Sigmoid colon (tissue), 7 donors: Measurements from ENCODE around the gene ADGRF4. TPM values are rescaled to one million over a fixed set of nuclear protein-coding genes. Genes with fewer than 3 reads are reported as not detected.

ENCODE experiments used
- DNase-seq: peaks from one replicate; pipeline ENCODE4 v3.0.0-alpha.2; 2019
- H3K27ac ChIP-seq, 4 donors: fragments of 200-600 bp; sonication (generic); one replicate each; pipeline ENCODE4 v1.5.1; 2016 to 2019; ENCODE audit warnings: mild to moderate bottlenecking in 1 of 4
- H3K27me3 ChIP-seq, 3 donors: fragments of 200-600 bp; sonication (generic); one replicate each; pipeline ENCODE4 v1.5.1; 2019; ENCODE audit warnings: mild to moderate bottlenecking in 1 of 3
- H3K36me3 ChIP-seq, 4 donors: fragments of 200-600 bp; sonication (generic); one replicate each; pipeline ENCODE4 v1.5.1; 2016 to 2019
- H3K4me1 ChIP-seq, 4 donors: fragments of 200-600 bp; sonication (generic); one replicate each; pipeline ENCODE4 v1.5.1; 2017 to 2019
- H3K4me3 ChIP-seq, 4 donors: fragments of 200-600 bp; sonication (generic); one replicate each; pipeline ENCODE4 v1.5.1; 2017 to 2019; ENCODE audit warnings: mild to moderate bottlenecking in 2 of 4, moderate library complexity in 1 of 4
- H3K9me3 ChIP-seq, 4 donors: fragments of 200-600 bp in 3 of 4; sonication (generic) in 3 of 4; one replicate each; pipeline versions ENCODE4 v1.5.1 to v1.6.1; 2013 to 2019
- CTCF ChIP-seq, 4 experiments: fragments of 450-650 bp in 3 of 4; fragments of 200-600 bp in 1 of 4; IDR thresholded peaks; one replicate each; pipeline ENCODE4 v1.5.1; 2016 to 2019; ENCODE audit warnings: antibody characterized with exemption in 4 of 4, mild to moderate bottlenecking in 3 of 4, moderate library complexity in 2 of 4
- EP300 ChIP-seq, 4 donors: sonication (generic); formaldehyde crosslinking; IDR thresholded peaks; one replicate each; pipeline ENCODE4 v1.6.1; 2017; ENCODE audit warnings: antibody characterized with exemption in 4 of 4
- POLR2A ChIP-seq, 2 donors: fragments of 450-650 bp; IDR thresholded peaks; one replicate each; pipeline ENCODE4 v1.6.1; 2016; ENCODE audit warnings: antibody characterized with exemption in 2 of 2, mild to moderate bottlenecking in 2 of 2, moderate library complexity in 2 of 2
- POLR2AphosphoS5 ChIP-seq, 4 donors: sonication (generic); formaldehyde crosslinking; IDR thresholded peaks; one replicate each; pipeline ENCODE4 v1.6.1; 2017; ENCODE audit warnings: antibody characterized with exemption in 4 of 4
- WGBS, 2 donors: extraction: QIAGEN DNeasy Blood & Tissue Kit; methylation state at CpG; one replicate each; pipeline ENCODE4 v1.1.7; 2013; 5-methylcytosine and 5-hydroxymethylcytosine counted together
- intact Hi-C: fragments of 100-400 bp; cut with DNase I; formaldehyde crosslinking; loops from one replicate; pipeline ENCODE4 v1.15.1; 2023
- polyA plus RNA-seq, 3 donors: library from polyadenylated mRNA; stranded (reverse); fragments of 200-250 nt; gene quantifications; one replicate each; pipeline ENCODE4 v1.2.3, GENCODE V29; 2013
- total RNA-seq, 4 donors: library from RNA; depleted of rRNA; stranded (reverse); fragments of >200 nt; gene quantifications; one replicate each; pipeline ENCODE4 v1.1.0, GENCODE V29; 2016
- donor health status: healthy with polysubstance abuse.
- donor health status: Bipolar disorder and iron deficiency.
- donor health status: healthy.

The ADGRF4 gene
- total and polyA plus RNA-seq, 7 donors = 0.28 to 1.5 (median 0.83) TPM; not detected in 3

GRCh38 chr6:47716207-47716606, 17.8 kb downstream of the ADGRF4 start:
- no peaks in the 10 kb centered on the region for H3K27me3 ChIP-seq
- TF ChIP-seq EP300 (IDR thresholded peaks at IDR 0.05) = no peak
- no peak for TF ChIP-seq CTCF (IDR thresholded peaks at IDR 0.05)
- TF ChIP-seq POLR2AphosphoS5 (IDR thresholded peaks at IDR 0.05) = no peak
- no peak for TF ChIP-seq POLR2A (IDR thresholded peaks at IDR 0.05)
- no peaks in the 10 kb centered on the region for H3K4me1 ChIP-seq
- intact Hi-C loops = no loop called here
- H3K27ac ChIP-seq = no peak overlapping the region
- H3K36me3 ChIP-seq = no peaks in the 10 kb centered on the region
- 67 to 79% methylated on average over 2 of the region's 2 CpGs for WGBS, 2 donors
- H3K4me3 ChIP-seq = no peak overlapping the region
- H3K9me3 ChIP-seq = no peaks in the 10 kb centered on the region
- no peak for DNase-seq

- intact Hi-C loops = no loop called here
- Histone ChIP-seq H3K4me3 (no peak overlapping the region), H3K36me3 (no peaks in the 10 kb centered on the region), H3K9me3 (no peaks in the 10 kb centered on the region), H3K27me3 (no peaks in the 10 kb centered on the region), H3K4me1 (no peaks in the 10 kb centered on the region), H3K27ac (no peak overlapping the region)
- no peak for DNase-seq
- no peak for TF ChIP-seq EP300 (IDR thresholded peaks at IDR 0.05)
- no peak for TF ChIP-seq POLR2A (IDR thresholded peaks at IDR 0.05)
- no peak for TF ChIP-seq POLR2AphosphoS5 (IDR thresholded peaks at IDR 0.05)
- TF ChIP-seq CTCF (IDR thresholded peaks at IDR 0.05) = no peak
- 2% methylated on average over 1 of the region's 1 CpG for WGBS, 2 donors
These were observed 20.2 kb downstream of the ADGRF4 start for GRCh38 chr6:47718571-47718970.

- WGBS, 2 donors = 84 to 95% methylated on average over 4 of the region's 4 CpGs
- Histone ChIP-seq H3K36me3 (no peaks in the 10 kb centered on the region), H3K27me3 (no peaks in the 10 kb centered on the region), H3K9me3 (no peaks in the 10 kb centered on the region), H3K27ac (no peak overlapping the region), H3K4me1 (no peaks in the 10 kb centered on the region), H3K4me3 (no peak overlapping the region)
- TF ChIP-seq POLR2A (IDR thresholded peaks at IDR 0.05) (no peak), POLR2AphosphoS5 (IDR thresholded peaks at IDR 0.05) (no peak), EP300 (IDR thresholded peaks at IDR 0.05) (no peak), CTCF (IDR thresholded peaks at IDR 0.05) (no peak)
- DNase-seq = no peak
- intact Hi-C loops = no loop called here
These were observed 22.8 kb downstream of the ADGRF4 start for GRCh38 chr6:47721189-47721588.

GRCh38 chr6:47722194-47722593, 23.8 kb downstream of the ADGRF4 start:
- no peak for DNase-seq
- Histone ChIP-seq H3K4me1 (no peaks in the 10 kb centered on the region), H3K27ac (no peak overlapping the region), H3K36me3 (no peaks in the 10 kb centered on the region), H3K9me3 (no peaks in the 10 kb centered on the region), H3K4me3 (no peak overlapping the region), H3K27me3 (no peaks in the 10 kb centered on the region)
- TF ChIP-seq EP300 (IDR thresholded peaks at IDR 0.05) (no peak), POLR2AphosphoS5 (IDR thresholded peaks at IDR 0.05) (no peak), POLR2A (IDR thresholded peaks at IDR 0.05) (no peak), CTCF (IDR thresholded peaks at IDR 0.05) (no peak)
- WGBS, 2 donors = 24 to 37% methylated on average over 3 of the region's 3 CpGs
- intact Hi-C loops = no loop called here

- H3K9me3 ChIP-seq = no peaks in the 10 kb centered on the region
- no peak overlapping the region for H3K4me3 ChIP-seq
- DNase-seq = no peak
- H3K4me1 ChIP-seq = no peaks in the 10 kb centered on the region
- TF ChIP-seq POLR2A (IDR thresholded peaks at IDR 0.05) = no peak
- no peak for TF ChIP-seq CTCF (IDR thresholded peaks at IDR 0.05)
- TF ChIP-seq POLR2AphosphoS5 (IDR thresholded peaks at IDR 0.05) = no peak
- no peak for TF ChIP-seq EP300 (IDR thresholded peaks at IDR 0.05)
- 89 to 95% methylated on average over 2 of the region's 2 CpGs for WGBS, 2 donors
- intact Hi-C loops = no loop called here
- H3K36me3 ChIP-seq = no peaks in the 10 kb centered on the region
- no peak overlapping the region for H3K27ac ChIP-seq
- no peaks in the 10 kb centered on the region for H3K27me3 ChIP-seq
These were observed 25.9 kb downstream of the ADGRF4 start for GRCh38 chr6:47724300-47724699.
